OCI-LY3 (cell line): Measurements from ENCODE around the gene SYNDIG1.

Experiments
- H2AFZ ChIP-seq: fragments of 200-600, 300-600 bp; shearing (Covaris generic); 2 replicates; pipeline ENCODE4 v1.6.0; 2014; ENCODE audit warnings: antibody characterized with exemption, low read depth, low read length
- H3K27ac ChIP-seq: fragments of 200-600, 300-600 bp; sonication (generic); 2 replicates; pipeline ENCODE4 v1.5.1; 2014; ENCODE audit warnings: mild to moderate bottlenecking, low read length, moderate library complexity, mixed read lengths
- H3K27me3 ChIP-seq: fragments of 200-600, 300-600 bp; sonication (generic); 2 replicates; pipeline ENCODE4 v1.6.1; 2014; ENCODE audit warnings: low read depth, low read length, mixed read lengths
- H3K36me3 ChIP-seq: fragments of 200-600, 300-600 bp; sonication (generic); replicated peaks from 2 replicates; pipeline ENCODE3; 2014; ENCODE audit warnings: low read depth, low read length, mixed read lengths
- H3K4me1 ChIP-seq: fragments of 300-600, 200-600 bp; sonication (generic); 2 replicates; pipeline ENCODE4 v1.6.1; 2014; ENCODE audit warnings: low read length, mixed read lengths
- H3K4me2 ChIP-seq: fragments of 200-600, 300-600 bp; sonication (generic); 2 replicates; pipeline ENCODE4 v1.6.1; 2014; ENCODE audit warnings: low read length, mixed read lengths
- H3K4me3 ChIP-seq: fragments of 300-600, 200-600 bp; sonication (generic); 2 replicates; pipeline ENCODE4 v1.5.1; 2014; ENCODE audit warnings: antibody characterized with exemption, mild to moderate bottlenecking, low read length, moderate library complexity
- H3K79me2 ChIP-seq: fragments of 300-600, 200-600 bp; shearing (Covaris generic); 2 replicates; pipeline ENCODE4 v1.6.1; 2014; ENCODE audit warnings: mild to moderate bottlenecking, low read length, mixed read lengths
- H3K9ac ChIP-seq: fragments of 300-600, 200-600 bp; shearing (Covaris generic); 2 replicates; pipeline ENCODE4 v1.6.0; 2014; ENCODE audit warnings: mild to moderate bottlenecking, low read length, moderate library complexity
- H3K9me3 ChIP-seq: fragments of 200-600, 300-600 bp; shearing (Covaris generic); 2 replicates; pipeline ENCODE4 v1.6.1; 2014; ENCODE audit warnings: low read length, mixed read lengths; ENCODE audit not compliant: insufficient read depth
- H4K20me1 ChIP-seq: fragments of 200-600, 300-600 bp; sonication (generic); 2 replicates; pipeline ENCODE4 v1.6.1; 2016; ENCODE audit warnings: low read length, mixed read lengths; ENCODE audit not compliant: insufficient read depth
- CTCF ChIP-seq: fragments of 200-600, 300-600 bp; sonication (generic); IDR thresholded peaks from 2 replicates; pipeline ENCODE4 v1.5.1; 2014; ENCODE audit warnings: antibody characterized with exemption, low read length, low read depth
- EZH2phosphoT487 ChIP-seq: fragments of 200-600 bp; shearing (Covaris generic); IDR thresholded peaks from 2 replicates; pipeline ENCODE4 v1.6.1; 2018; ENCODE audit warnings: antibody characterized with exemption, mixed run types, low read depth

The SYNDIG1 gene

GRCh38 chr20:24488064-24488799 lies 18.8 kb downstream of the SYNDIG1 start:
- Histone ChIP-seq H3K4me3 (no peak overlapping the region), H3K4me2 (no peak overlapping the region), H3K27ac (no peak overlapping the region), H3K79me2 (no peaks in the 10 kb centered on the region), H3K27me3 (no peaks in the 10 kb centered on the region), H3K9me3 (no peaks in the 10 kb centered on the region), H4K20me1 (no peaks in the 10 kb centered on the region), H2AFZ (no peak overlapping the region), H3K4me1 (no peaks in the 10 kb centered on the region), H3K36me3 (no peaks in the 10 kb centered on the region), H3K9ac (no peak overlapping the region)
- TF ChIP-seq CTCF: no peak
- TF ChIP-seq EZH2phosphoT487: no peak

- no peak overlapping the region for H3K4me2 ChIP-seq
- no peaks in the 10 kb centered on the region for H4K20me1 ChIP-seq
- H3K9me3 ChIP-seq: no peaks in the 10 kb centered on the region
- H3K4me1 ChIP-seq: no peaks in the 10 kb centered on the region
- no peaks in the 10 kb centered on the region for H3K79me2 ChIP-seq
- no peaks in the 10 kb centered on the region for H3K36me3 ChIP-seq
- no peak overlapping the region for H2AFZ ChIP-seq
- no peaks in the 10 kb centered on the region for H3K27me3 ChIP-seq
- H3K27ac ChIP-seq: no peak overlapping the region
- H3K9ac ChIP-seq: no peak overlapping the region
- no peak overlapping the region for H3K4me3 ChIP-seq
- no peak for TF ChIP-seq CTCF
Measured at GRCh38 chr20:24488800-24489175, 19.4 kb downstream of the SYNDIG1 start.

- H3K9ac ChIP-seq: no peak overlapping the region
- H3K9me3 ChIP-seq: no peaks in the 10 kb centered on the region
- no peak overlapping the region for H3K4me2 ChIP-seq
- no peaks in the 10 kb centered on the region for H4K20me1 ChIP-seq
- no peak for TF ChIP-seq CTCF
- no peak for TF ChIP-seq EZH2phosphoT487
- H3K79me2 ChIP-seq: no peaks in the 10 kb centered on the region
- H3K27ac ChIP-seq: no peak overlapping the region
- H3K4me1 ChIP-seq: no peaks in the 10 kb centered on the region
- no peaks in the 10 kb centered on the region for H3K36me3 ChIP-seq
- H3K4me3 ChIP-seq: no peak overlapping the region
- H2AFZ ChIP-seq: no peak overlapping the region
- H3K27me3 ChIP-seq: no peaks in the 10 kb centered on the region
Measured at GRCh38 chr20:24489193-24489592, 19.8 kb downstream of the SYNDIG1 start.

- Histone ChIP-seq H3K9ac (no peak overlapping the region), H2AFZ (no peak overlapping the region), H3K27me3 (no peaks in the 10 kb centered on the region), H3K79me2 (no peaks in the 10 kb centered on the region), H3K9me3 (no peaks in the 10 kb centered on the region), H3K36me3 (no peaks in the 10 kb centered on the region), H3K27ac (no peak overlapping the region), H4K20me1 (no peaks in the 10 kb centered on the region), H3K4me3 (no peak overlapping the region), H3K4me1 (no peaks in the 10 kb centered on the region), H3K4me2 (no peak overlapping the region)
- no peak for TF ChIP-seq EZH2phosphoT487
- TF ChIP-seq CTCF: no peak
Measured at GRCh38 chr20:24489631-24490260, 20.3 kb downstream of the SYNDIG1 start.
